HG03521 (cell line): ENCODE measurements around the gene TAGLN3.

Experiments
- ATAC-seq: cut with Tn5 transposase; IDR thresholded peaks from one replicate; pipeline ENCODE4 v1.9.1; 2021; ENCODE audit warnings: mild to moderate bottlenecking, moderate library complexity; ENCODE audit not compliant: unreplicated experiment

Gene TAGLN3

DNA sequence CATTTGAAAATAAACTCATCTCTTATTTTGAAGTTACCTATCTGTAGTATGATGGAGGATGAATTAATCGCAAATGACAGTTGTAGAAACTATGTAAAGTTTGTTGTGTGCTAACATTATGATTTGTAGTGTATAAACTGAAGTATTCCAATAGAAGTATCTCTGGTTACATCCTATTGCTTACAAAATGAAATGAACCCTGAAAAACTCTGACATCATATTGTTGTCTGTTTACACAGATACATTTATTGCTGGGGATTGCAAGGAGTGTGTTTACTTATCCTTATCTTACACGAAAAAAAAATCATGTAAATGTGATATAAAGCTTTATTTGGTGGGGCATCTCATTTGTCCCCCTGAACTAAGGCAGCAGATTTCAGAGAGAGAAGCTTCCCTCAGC lies 22.5 kb upstream of the TAGLN3 start:
- no peak for ATAC-seq

DNA sequence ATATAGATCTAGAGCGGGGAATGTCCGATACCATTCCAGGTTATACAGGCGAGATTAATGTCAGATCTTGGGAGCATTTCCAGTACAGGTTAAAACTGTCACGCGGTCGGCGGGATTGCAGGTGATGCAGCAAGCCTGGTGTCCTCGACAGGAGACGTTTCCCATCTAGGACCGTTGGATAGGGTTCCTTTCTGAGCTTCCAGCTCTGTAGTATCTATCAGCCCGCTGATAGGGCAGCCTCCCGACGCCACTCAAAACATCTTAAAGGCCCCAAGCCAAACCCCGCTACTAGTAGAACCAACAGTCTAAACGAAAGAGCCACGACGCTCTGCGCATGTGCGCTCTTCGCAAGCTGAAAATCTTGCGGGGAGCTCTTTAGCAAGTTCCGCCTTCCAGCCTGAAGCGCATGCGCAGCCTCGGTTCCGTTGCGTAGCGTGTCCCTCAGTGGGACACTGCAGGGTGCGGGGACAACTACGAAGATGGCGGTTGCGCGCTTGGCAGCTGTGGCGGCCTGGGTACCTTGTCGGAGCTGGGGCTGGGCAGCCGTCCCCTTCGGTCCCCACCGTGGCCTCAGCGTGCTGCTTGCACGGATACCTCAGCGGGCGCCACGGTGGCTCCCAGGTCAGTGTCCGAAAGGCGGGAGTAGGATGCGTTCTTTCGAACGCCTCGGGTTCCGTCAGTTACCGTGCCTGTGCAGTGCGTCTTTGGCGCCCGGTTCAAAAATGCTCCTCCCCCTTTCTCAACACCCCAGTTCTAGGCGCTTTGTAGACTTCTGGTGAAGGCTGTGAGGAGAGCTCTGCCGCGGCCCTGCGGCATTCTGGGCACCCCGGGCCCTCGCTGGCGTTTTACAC lies 19.9 kb upstream of the TAGLN3 start, which contains the start of gene ABHD10:
Gene ABHD10, plus strand, starts transcription at position 444 of the 851 bp plus-strand sequence. Its CDS starts 36 bp downstream, at position 480.
- ATAC-seq, result peak; percentile 92

DNA sequence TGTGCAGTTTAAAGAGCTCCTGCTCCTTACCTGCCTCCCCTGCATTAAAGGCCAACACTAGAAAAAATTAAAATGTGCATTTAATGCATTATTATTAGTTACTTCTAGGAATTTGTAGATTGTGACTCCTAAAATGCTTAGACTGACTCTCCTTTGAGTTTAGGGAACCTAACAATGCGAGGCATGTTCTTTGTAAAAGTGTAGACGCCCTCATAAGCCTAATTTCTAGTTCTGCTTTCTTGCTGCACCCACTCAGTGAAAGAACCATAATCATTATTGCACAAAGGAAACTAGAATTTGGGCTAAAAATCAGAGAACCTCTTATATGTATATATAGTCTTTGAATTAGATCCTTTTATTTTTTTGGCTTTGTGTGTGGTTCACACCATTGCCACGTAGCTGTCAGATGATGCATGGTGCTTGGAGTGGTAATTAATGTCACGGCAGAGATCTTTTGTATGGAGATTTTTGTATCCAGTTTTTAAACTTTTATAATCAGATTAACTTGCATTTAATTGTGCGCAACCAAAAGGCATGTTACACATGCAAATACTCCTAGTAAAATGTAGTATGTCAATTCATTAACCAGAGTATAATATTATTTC lies 19.2 kb upstream of the TAGLN3 start:
- ATAC-seq, result peak; percentile 39

DNA sequence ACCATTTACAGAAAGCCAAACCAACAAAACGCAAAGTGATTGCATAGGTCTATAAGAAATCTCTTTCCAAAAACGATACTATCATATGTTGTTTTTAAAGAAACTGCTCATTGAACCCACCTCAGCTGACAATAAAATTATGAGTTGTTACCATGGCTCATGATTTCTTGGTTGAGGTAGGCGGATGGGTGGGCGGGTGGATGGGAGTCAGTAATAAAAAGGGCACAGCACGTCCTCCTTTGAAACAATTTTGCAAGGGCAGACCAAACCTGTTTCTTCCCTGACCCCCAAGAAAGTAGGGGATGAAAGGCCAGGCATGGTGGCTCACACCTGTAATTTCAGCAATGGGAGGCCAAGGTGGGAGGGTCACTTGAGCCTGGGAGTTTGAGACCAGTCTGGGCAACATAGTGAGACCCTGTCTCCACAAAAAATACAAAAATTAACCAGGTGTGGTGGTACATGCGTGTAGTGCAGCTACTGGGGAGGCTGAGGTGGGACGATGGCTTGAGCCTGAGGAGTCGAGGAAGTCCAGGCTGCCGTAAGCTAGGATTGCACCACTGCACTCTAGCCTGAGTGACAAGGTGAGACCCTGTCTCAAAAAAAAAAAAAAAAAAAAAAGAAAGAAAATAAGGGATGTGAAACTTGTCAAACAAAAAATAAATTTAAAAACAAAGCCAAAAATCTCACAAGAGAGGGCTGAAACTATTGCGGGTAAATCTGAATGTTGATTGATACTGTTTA lies 17.8 kb upstream of the TAGLN3 start:
- no peak for ATAC-seq

DNA sequence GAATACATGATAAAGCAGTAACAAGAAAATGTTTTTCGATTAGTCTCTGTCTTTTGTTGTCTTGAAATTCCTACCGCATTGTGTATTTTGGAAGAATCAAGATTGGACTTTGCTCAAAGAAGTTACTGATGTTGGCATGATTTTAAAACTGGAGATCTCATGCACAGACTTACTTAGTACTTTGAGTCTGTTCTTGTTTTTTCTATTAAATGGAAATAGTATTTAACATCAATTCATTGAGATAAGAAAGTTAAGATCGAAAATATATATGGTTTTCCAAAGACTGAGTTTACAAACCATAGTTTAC lies 17.3 kb upstream of the TAGLN3 start:
- ATAC-seq, result no peak

DNA sequence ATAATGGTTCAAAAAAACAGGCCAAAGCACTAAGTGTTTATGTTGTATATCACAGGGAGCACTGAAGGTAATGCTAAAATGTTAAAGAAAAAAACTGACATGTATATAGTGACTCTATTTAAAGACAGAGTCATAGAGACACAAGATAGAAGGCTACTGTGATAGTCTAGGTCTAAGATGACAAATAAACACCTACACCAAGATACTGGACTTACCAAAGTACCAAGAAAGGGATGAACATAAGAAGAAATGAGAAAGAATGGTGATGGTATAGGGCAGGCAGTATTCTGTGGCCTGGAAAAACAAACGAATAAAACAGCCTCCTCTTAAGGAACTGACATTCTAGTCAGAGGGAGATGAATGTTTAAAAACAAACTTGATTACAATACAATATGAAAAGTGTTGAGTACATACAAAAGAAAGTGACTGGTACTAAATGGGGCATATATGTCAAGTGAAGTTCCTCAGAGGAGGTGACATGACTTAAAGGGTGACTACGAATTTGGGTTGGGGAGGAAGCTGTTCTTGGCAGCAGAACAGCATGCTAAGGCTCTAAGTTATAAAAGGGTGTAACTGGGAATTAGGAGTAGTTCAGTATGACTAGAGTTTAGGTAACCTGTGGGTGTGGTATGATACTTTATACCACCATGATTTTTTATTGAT lies 14.0 kb upstream of the TAGLN3 start:
- no peak for ATAC-seq

GRCh38 chr3:111986800-111987199 lies 11.9 kb upstream of the TAGLN3 start:
- no peak for ATAC-seq

DNA sequence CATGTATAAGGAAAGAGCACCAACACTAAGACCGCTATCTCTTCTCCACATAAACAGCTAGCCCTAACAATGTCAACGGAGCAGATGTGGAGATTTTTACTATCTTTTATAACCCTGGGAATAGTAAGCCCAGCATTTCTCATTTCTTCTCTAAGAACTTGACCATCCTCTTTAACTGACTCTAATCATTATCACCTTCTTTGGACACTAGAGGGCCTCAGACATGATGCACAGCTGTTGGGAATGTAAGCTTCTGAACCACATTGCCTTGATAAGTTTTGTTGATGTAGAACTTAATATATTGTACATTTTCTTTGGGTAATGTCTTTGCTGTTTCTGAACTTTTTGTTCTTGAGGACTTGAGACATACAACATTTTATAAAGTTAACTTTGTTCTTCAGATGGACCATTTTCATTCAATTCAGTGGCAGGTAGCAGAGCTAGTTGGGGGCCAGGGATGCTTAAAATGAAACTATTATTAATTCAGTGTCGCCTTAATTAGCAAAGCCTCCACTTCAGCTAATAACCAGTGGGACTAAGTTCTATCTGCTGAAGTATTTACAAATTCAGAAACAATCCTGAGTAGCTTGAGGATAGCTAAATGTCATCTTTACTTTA lies 9.6 kb upstream of the TAGLN3 start:
- ATAC-seq, result peak; percentile 95

DNA sequence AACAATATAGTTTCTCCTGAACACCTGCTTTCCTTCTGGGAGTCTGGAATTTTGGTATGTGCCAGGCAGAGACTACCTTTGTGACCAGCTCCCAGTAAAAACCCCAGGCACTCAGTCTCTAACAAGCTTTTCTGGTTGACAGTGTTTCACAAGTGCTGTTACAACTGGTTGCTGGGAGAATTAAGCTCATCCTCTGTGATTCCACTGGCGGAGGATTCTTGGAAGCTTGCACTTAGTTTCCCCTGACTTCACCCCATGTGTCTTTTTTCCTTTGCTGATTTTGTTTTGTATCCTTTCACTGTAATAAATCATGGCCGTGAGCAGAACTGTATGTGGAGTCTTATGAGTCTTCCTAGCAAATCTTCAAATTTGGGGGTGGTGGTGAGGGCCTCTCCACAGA lies 5.7 kb upstream of the TAGLN3 start:
- ATAC-seq, result no peak

GRCh38 chr3:111999484-112000324 lies 982 bp downstream of the TAGLN3 start:
- no peak for ATAC-seq

DNA sequence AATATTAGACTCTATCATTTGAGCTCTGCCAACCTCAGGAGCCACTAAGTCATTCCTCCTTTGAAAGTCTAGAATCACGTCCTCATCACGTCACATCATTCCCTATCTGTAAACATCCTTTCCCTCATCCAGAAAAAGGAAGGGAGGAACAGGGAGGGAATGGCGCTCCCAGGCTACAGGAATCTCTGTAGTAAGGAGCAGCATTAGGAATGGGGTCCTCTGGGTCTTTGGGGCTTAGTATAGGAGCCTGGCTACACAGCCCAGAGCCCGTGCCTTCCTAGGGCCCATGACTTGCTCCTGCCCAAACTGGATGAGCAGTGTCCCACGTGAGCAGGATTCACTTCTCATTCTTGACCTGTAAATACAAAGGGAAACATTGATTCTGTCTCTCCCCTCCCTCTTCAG lies 1.6 kb downstream of the TAGLN3 start:
- no peak for ATAC-seq

DNA sequence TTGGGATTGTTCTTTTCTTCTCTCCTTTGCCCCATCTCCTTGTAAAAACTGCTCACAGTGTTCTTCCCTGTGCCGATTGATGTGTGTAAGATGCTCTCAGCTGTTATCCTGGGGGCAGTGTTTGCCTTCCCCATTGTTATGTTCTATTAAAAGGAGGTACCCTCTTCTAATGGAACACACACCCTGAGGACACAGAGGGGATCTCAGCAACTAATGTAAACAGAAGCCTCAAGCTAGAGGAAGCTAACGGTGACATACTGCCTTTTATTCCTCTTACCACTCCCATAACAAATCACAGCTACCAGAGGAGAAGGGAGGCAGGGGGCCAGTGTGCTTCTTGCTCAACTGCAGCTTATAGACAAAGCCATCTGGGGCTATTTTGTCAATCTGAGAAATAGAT lies 2.2 kb downstream of the TAGLN3 start:
- no peak for ATAC-seq

- no peak for ATAC-seq
Measured at GRCh38 chr3:112001526-112001925, 2.8 kb downstream of the TAGLN3 start.

DNA sequence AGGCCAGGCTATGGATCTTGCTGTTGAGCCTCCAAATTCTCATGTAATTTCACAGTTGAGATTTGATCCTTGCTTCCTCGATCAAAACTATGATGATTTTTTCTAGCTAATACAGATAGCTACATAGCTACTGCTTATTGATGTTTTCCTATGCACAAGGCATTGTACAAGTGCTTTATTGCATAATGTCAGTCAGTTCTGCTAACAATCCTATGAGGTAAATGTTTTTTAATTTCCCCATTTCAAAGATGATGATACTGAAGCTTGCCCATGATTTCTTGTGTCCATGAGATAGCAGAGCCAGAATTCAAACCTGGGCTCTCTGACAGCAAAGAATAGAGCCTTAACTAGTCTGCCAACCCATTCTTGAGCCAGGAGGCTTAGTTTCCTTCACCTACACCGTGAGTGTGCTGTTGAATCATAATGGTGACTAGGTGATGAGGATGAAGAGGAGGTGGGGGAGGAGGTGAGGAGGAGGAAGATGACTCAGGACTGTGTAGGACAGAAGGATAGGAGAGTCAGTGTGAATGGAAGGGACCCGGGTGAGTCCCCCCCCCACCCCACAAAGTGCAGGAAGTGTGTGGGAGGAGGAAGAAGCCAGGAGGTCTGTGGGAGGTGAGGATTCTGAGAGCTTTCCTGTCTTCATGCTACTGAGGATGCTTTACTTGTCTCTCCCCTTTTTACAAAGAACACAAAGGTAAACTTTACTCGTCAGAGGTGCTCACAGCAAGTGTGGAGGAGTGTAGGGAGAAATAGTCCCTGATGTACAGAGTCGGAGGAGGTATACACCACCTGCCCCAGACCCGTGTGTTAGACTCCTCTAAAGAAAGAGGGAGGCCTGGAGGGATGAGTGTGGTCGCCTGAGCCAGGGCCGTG lies 3.6 kb downstream of the TAGLN3 start:
- ATAC-seq, result no peak

DNA sequence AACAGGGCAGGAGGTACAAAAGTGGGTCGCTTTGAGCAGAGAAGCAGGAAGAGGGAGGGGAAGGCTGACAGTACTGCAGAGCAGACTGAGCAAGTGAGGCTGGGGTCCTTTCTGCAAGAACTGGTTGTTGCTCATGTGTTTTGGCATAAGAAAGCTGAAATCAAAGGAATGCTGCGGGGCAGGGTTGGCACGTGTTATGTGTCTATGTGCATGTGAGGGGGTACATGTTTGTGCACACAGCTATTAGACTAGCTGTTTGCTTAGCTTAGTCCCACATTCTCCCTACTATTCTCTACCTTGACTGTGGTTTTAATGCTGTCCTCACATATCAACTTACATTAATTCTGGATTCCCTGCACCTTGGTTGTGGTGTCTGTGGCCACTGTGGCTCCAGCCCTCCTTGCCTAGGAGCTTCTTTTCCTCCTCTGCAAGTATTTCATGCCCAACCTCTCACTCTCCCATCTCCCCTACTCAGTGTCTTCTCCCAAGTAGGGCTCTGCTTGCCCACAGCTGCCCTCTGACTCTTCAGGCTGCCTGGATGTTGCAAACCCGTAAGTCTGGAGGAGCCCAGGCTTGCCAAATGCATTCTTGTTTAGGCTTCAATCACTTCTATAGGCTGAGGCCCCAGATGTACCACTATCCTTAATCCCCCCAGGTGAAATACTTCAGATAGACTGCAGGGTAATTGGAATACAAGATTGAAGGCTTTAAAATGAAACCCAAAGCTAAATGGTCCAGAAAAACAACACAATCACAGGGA lies 4.8 kb downstream of the TAGLN3 start:
- ATAC-seq, result no peak

DNA sequence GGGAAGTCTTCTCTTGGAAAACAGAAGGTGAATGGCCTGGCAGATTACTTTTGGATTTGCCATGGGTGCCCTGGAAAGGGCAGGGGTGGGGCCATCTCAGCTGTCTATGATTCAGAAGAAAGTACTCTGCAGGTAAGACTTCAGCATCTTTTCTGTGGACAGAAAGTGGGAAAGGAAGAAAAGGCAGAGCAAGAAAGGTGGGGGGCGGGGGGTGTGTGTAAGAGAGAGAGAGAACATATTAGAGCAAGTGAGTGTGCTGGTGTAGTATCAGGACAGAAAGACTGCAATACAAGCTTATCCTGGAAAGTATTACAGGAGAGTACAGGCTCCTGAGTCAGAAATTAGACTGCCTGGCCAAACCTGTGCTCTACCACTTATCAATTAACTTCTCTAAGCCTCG lies 5.5 kb downstream of the TAGLN3 start:
- no peak for ATAC-seq

- no peak for ATAC-seq
Measured at GRCh38 chr3:112004669-112005068, 5.9 kb downstream of the TAGLN3 start.

GRCh38 chr3:112005091-112005672 lies 6.5 kb downstream of the TAGLN3 start:
- no peak for ATAC-seq
